ENCODE measurements around the gene OR7G3. TPM values are rescaled to one million over a fixed set of nuclear protein-coding genes. Genes with fewer than 3 reads are reported as not detected.

Gene OR7G3
- total RNA-seq = not detected

- TF ChIP-seq POLR2A (IDR thresholded peaks at IDR 0.05) = no peak
- TF ChIP-seq, protein P1, sequence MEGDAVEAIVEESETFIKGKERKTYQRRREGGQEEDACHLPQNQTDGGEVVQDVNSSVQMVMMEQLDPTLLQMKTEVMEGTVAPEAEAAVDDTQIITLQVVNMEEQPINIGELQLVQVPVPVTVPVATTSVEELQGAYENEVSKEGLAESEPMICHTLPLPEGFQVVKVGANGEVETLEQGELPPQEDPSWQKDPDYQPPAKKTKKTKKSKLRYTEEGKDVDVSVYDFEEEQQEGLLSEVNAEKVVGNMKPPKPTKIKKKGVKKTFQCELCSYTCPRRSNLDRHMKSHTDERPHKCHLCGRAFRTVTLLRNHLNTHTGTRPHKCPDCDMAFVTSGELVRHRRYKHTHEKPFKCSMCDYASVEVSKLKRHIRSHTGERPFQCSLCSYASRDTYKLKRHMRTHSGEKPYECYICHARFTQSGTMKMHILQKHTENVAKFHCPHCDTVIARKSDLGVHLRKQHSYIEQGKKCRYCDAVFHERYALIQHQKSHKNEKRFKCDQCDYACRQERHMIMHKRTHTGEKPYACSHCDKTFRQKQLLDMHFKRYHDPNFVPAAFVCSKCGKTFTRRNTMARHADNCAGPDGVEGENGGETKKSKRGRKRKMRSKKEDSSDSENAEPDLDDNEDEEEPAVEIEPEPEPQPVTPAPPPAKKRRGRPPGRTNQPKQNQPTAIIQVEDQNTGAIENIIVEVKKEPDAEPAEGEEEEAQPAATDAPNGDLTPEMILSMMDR (IDR thresholded peaks at IDR 0.05) = no peak
- H3K27me3 ChIP-seq = no peaks in the 10 kb centered on the region
- no peak within 1 kb of the TSS for H3K27ac ChIP-seq
- no peaks in the 10 kb centered on the region for H3K4me1 ChIP-seq
- no peaks in the 10 kb centered on the region for H3K36me3 ChIP-seq
- intact Hi-C loops (cut with DNase I) = no loop called here
- 83 to 85% methylated on average over 1 of the region's 1 CpG for WGBS, 2 donors
- no peaks in the 10 kb centered on the region for H3K9me3 ChIP-seq
- no peak for DNase-seq
- H3K4me3 ChIP-seq (replicated peaks in 1 of 3) = no peak within 1 kb of the TSS
Measured at GRCh38 chr19:9126900-9127405, at the start of gene OR7G3. Gene OR7G3 (minus strand): TSS chr19:9126950. CDS start chr19:9126950, 0 bp downstream.

GRCh38 chr19:9175326-9175725 is 48.6 kb upstream of the OR7G3 start:
- WGBS, 2 donors = 91 to 93% methylated on average over 5 of the region's 5 CpGs
- no peaks in the 10 kb centered on the region for H3K27me3 ChIP-seq
- no peaks in the 10 kb centered on the region for H3K4me1 ChIP-seq
- DNase-seq = no peak
- no peak overlapping the region for H3K27ac ChIP-seq
- intact Hi-C loops (cut with DNase I) = no loop called here
- H3K9me3 ChIP-seq = no peaks in the 10 kb centered on the region
- no peaks in the 10 kb centered on the region for H3K36me3 ChIP-seq
- no peak for TF ChIP-seq POLR2A (IDR thresholded peaks at IDR 0.05)
- TF ChIP-seq, protein P1 (IDR thresholded peaks at IDR 0.05) = no peak
- no peak overlapping the region for H3K4me3 ChIP-seq (replicated peaks in 1 of 3)

GRCh38 chr19:9171393-9171991 is 44.7 kb upstream of the OR7G3 start:
- Histone ChIP-seq H3K36me3 (no peaks in the 10 kb centered on the region), H3K27me3 (no peaks in the 10 kb centered on the region), H3K27ac (no peak overlapping the region), H3K4me3 (replicated peaks in 1 of 3) (no peak overlapping the region), H3K4me1 (no peaks in the 10 kb centered on the region), H3K9me3 (no peaks in the 10 kb centered on the region)
- no peak for TF ChIP-seq POLR2A (IDR thresholded peaks at IDR 0.05)
- TF ChIP-seq, protein P1 (IDR thresholded peaks at IDR 0.05) = no peak
- no peak for DNase-seq
- 62 to 63% methylated on average over 6 of the region's 6 CpGs for WGBS, 2 donors
- intact Hi-C loops (cut with DNase I) = no loop called here

- no peaks in the 10 kb centered on the region for H3K9me3 ChIP-seq
- no peak overlapping the region for H3K27ac ChIP-seq
- TF ChIP-seq, protein P1 (IDR thresholded peaks at IDR 0.05) = no peak
- TF ChIP-seq POLR2A (IDR thresholded peaks at IDR 0.05) = no peak
- no peaks in the 10 kb centered on the region for H3K4me1 ChIP-seq
- H3K4me3 ChIP-seq (replicated peaks in 1 of 3) = no peak overlapping the region
- 92 to 95% methylated on average over 4 of the region's 4 CpGs for WGBS, 2 donors
- DNase-seq = no peak
- no peaks in the 10 kb centered on the region for H3K27me3 ChIP-seq
- intact Hi-C loops (cut with DNase I) = no loop called here
- H3K36me3 ChIP-seq = peaks cover 22 to 25% of the 10 kb centered on the region in 2 donors
Measured at GRCh38 chr19:9166846-9167245, 40.1 kb upstream of the OR7G3 start.

GRCh38 chr19:9165261-9165660 is 38.5 kb upstream of the OR7G3 start:
- H3K4me1 ChIP-seq = no peaks in the 10 kb centered on the region
- H3K4me3 ChIP-seq (replicated peaks in 1 of 3) = no peak overlapping the region
- H3K36me3 ChIP-seq = peaks cover 38 to 41% of the 10 kb centered on the region in 2 donors
- intact Hi-C loops (cut with DNase I) = no loop called here
- 96 to 97% methylated on average over 3 of the region's 3 CpGs for WGBS, 2 donors
- TF ChIP-seq POLR2A (IDR thresholded peaks at IDR 0.05) = no peak
- TF ChIP-seq, protein P1 (IDR thresholded peaks at IDR 0.05) = no peak
- no peak overlapping the region for H3K27ac ChIP-seq
- no peaks in the 10 kb centered on the region for H3K9me3 ChIP-seq
- DNase-seq = no peak
- no peaks in the 10 kb centered on the region for H3K27me3 ChIP-seq
